Measurements from ENCODE around the gene IL9R.

- no peak for TF ChIP-seq EZH2phosphoT487 (conservative IDR thresholded peaks at IDR 0.05; ENCODE audit: low read length)
- TF ChIP-seq, protein P1, sequence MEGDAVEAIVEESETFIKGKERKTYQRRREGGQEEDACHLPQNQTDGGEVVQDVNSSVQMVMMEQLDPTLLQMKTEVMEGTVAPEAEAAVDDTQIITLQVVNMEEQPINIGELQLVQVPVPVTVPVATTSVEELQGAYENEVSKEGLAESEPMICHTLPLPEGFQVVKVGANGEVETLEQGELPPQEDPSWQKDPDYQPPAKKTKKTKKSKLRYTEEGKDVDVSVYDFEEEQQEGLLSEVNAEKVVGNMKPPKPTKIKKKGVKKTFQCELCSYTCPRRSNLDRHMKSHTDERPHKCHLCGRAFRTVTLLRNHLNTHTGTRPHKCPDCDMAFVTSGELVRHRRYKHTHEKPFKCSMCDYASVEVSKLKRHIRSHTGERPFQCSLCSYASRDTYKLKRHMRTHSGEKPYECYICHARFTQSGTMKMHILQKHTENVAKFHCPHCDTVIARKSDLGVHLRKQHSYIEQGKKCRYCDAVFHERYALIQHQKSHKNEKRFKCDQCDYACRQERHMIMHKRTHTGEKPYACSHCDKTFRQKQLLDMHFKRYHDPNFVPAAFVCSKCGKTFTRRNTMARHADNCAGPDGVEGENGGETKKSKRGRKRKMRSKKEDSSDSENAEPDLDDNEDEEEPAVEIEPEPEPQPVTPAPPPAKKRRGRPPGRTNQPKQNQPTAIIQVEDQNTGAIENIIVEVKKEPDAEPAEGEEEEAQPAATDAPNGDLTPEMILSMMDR (IDR thresholded peaks at IDR 0.05; ENCODE audit: insufficient read depth, low read length, poor library complexity, severe bottlenecking) = no peak
Measured at GRCh38 chrX:155967653-155968325, 29.7 kb upstream of the IL9R start.
